Heart left ventricle (tissue), 13 donors: Measurements from ENCODE around the gene CNPY4.

Experiments
- CTCF ChIP-seq, 12 donors: fragments of 200-600 bp; sonication (generic) in 4 of 12; IDR thresholded peaks; one replicate each; pipeline versions ENCODE4 v1.5.0 to v1.8.0; 2018 to 2022; ENCODE audit warnings: antibody characterized with exemption in 12 of 12, mild to moderate bottlenecking in 5 of 12
- POLR2A ChIP-seq, 2 donors: fragments of 450-650 bp; IDR thresholded peaks; one replicate each; pipeline ENCODE4 v1.6.1; 2017; ENCODE audit warnings: antibody characterized with exemption in 2 of 2, mild to moderate bottlenecking in 2 of 2, moderate library complexity in 2 of 2
- donor health status: ischemic (EF 13 %, LVEDD 7.1; RV severe dilation, severe dysfunction).
- donor health status: DM: no; HTN: yes; CAD: no.
- donor health status: DM: no; HTN: no; CAD: no.
- donor health status: ischemic (EF 25% LVEDD 6.9; RV normal size, moderate dysfunction).
- donor health status: ischemic (EF 25% LVEDD 5.7; RV mildly dilated, moderate dysfunction).
- donor health status: ischemic (EF 35%, LVEDD 5.7; RV mildly dilated, moderate dysfunction).
- donor health status: nonischemic (EF 11% LVEDD 7.7; RV severe dilation, severe dysfunction).
- donor health status: DM: yes; HTN: yes; CAD: no.
- donor health status: PGD.
- donor health status: ischemic (EF 29% LVEDD 5.4; RV normal size, mild dysfunction).
- donor health status: nonischemic (EF 23%, LVEDD 6.1; RV moderate dilation, normal function).

DNA sequence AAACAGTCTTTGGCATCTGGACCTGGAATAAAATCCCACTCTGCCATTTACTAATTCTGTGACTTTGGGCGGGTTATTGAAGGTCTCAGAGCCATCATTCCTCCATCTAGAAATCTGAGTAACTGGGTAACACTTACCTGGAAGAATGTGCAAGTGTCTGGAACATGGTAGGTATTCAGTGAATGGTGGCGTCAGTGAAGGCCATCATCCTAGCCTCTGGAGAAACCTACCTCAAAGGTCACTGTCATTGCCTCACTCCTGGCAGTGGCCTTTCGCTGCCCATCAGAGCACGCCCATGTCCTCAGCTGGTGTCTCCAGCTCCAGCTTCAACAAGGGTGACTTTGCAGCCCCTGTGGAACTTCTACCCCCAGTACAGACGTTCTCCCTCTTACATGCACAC is 44.4 kb downstream of the CNPY4 start:
- TF ChIP-seq CTCF (IDR thresholded peaks at IDR 0.05): no peak
- TF ChIP-seq POLR2A (IDR thresholded peaks at IDR 0.05): no peak
